Activated gamma-delta T cell treated with anti-CD3 and anti-CD28 coated beads, Interleukin-2, amount 50 U/mL, for 16 hours (primary cell): ENCODE measurements around the gene NMUR1.
"Not testable (repeated sequence)": the region's sequence is repeated elsewhere in the genome, so short reads cannot be mapped to it uniquely, and the experiment has no call there.

Experiments used
- DNase-seq: peaks from one replicate; pipeline ENCODE4 v3.0.0-alpha.2; 2020; ENCODE audit warnings: low read depth

The NMUR1 gene

GRCh38 chr2:231530099-231531011, at the start of gene NMUR1:
Gene NMUR1, minus strand, starts transcription at chr2:231530445. Its CDS starts 84 bp downstream, at chr2:231530361.
- DNase-seq = peak; percentile 60

GRCh38 chr2:231579560-231579959, 49.3 kb upstream of the NMUR1 start:
- no peak for DNase-seq

GRCh38 chr2:231578655-231579054, 48.4 kb upstream of the NMUR1 start:
- not testable (repeated sequence) for DNase-seq

GRCh38 chr2:231576465-231576864, 46.2 kb upstream of the NMUR1 start:
- DNase-seq = no peak

GRCh38 chr2:231575612-231576256, 45.5 kb upstream of the NMUR1 start:
- DNase-seq = no peak

- DNase-seq = no peak
Measured at GRCh38 chr2:231573698-231574421, 43.6 kb upstream of the NMUR1 start.

GRCh38 chr2:231573096-231573495, 42.9 kb upstream of the NMUR1 start:
- DNase-seq = no peak

- DNase-seq = no peak
Measured at GRCh38 chr2:231571661-231572191, 41.5 kb upstream of the NMUR1 start.

GRCh38 chr2:231570915-231571314, 40.7 kb upstream of the NMUR1 start:
- DNase-seq = not testable (repeated sequence)

- no peak for DNase-seq
Measured at GRCh38 chr2:231568785-231569435, 38.7 kb upstream of the NMUR1 start.

- no peak for DNase-seq
Measured at GRCh38 chr2:231568098-231568784, 38.0 kb upstream of the NMUR1 start.

- no peak for DNase-seq
Measured at GRCh38 chr2:231567159-231567558, 36.9 kb upstream of the NMUR1 start.

GRCh38 chr2:231565887-231566594, 35.8 kb upstream of the NMUR1 start:
- no peak for DNase-seq

GRCh38 chr2:231563378-231563961, 33.2 kb upstream of the NMUR1 start:
- DNase-seq = no peak

GRCh38 chr2:231557571-231558217, 27.4 kb upstream of the NMUR1 start:
- DNase-seq = peak; percentile 39

GRCh38 chr2:231556981-231557380, 26.7 kb upstream of the NMUR1 start:
- DNase-seq = no peak

GRCh38 chr2:231556496-231556895, 26.3 kb upstream of the NMUR1 start:
- DNase-seq = not testable (repeated sequence)

- DNase-seq = no peak
Measured at GRCh38 chr2:231554748-231555545, 24.7 kb upstream of the NMUR1 start.

- DNase-seq = no peak
Measured at GRCh38 chr2:231554327-231554726, 24.1 kb upstream of the NMUR1 start.
